Endothelial cell of umbilical vein (primary cell): ENCODE measurements around the gene AVL9. TPM values are rescaled to one million over a fixed set of nuclear protein-coding genes. Genes with fewer than 3 reads are reported as not detected.

Source experiments
- Bru-seq: library from RNA; stranded (reverse); fragments of 400-500 nt; gene quantifications from one replicate; lab custom pipeline; 2021; lab: Mats Ljungman, UMichigan
- BruChase-seq, 2 experiments: library from RNA; stranded (reverse); fragments of 400-500 nt; gene quantifications; one replicate each; lab custom pipeline; 2021; lab: Mats Ljungman, UMichigan
- BruUV-seq: library from RNA; stranded (reverse); fragments of 400-500 nt; replicated peaks from 2 replicates; lab custom pipeline; 2021; lab: Mats Ljungman, UMichigan
- CTCF ChIA-PET: fragments of 300-600, 350-600 bp; sonication (Branson Sonifier 250); formaldehyde crosslinking; loops from one replicate; lab custom pipeline; 2021; ENCODE audit warnings: antibody characterized with exemption, inconsistent platforms; lab: Charles Lee
- POLR2A ChIA-PET: fragments of 300-600, 350-600 bp; sonication (Branson Sonifier 250); formaldehyde crosslinking; loops from one replicate; lab custom pipeline; 2021; ENCODE audit warnings: antibody characterized with exemption, inconsistent platforms; lab: Charles Lee
- DNase-seq: peaks from one replicate; pipeline ENCODE4 v3.0.0-alpha.2; 2011; ENCODE audit warnings: low read depth, low spot score
- FAIRE-seq: peaks from 2 replicates; lab custom pipeline; 2011; peaks lifted over from hg19 to GRCh38; lab: Jason Lieb, UNC
- H2AFZ ChIP-seq: 2 replicates; pipeline ENCODE4 v1.6.0; 2012; ENCODE audit warnings: low read depth, low read length, control low read depth, inconsistent platforms
- H3K27ac ChIP-seq: 2 replicates; pipeline ENCODE4 v1.5.1; 2011; ENCODE audit warnings: low read depth, mild to moderate bottlenecking, control low read depth, low read length, moderate library complexity; ENCODE audit not compliant: insufficient read depth
- H3K27me3 ChIP-seq, 2 experiments: 2 replicates each; pipeline versions ENCODE4 v1.6.0 to v1.6.1; 2011; ENCODE audit warnings: low read length in 2 of 2, mixed read lengths in 1 of 2; ENCODE audit not compliant: control insufficient read depth in 2 of 2, insufficient read depth in 2 of 2
- H3K36me3 ChIP-seq, 2 experiments: 2 replicates in 1 of 2; 3 replicates in 1 of 2; pipeline ENCODE4 v1.5.1; 2011; ENCODE audit warnings: low read length in 2 of 2, mild to moderate bottlenecking in 1 of 2, moderate library complexity in 1 of 2; ENCODE audit not compliant: control insufficient read depth in 2 of 2, insufficient read depth in 2 of 2; ENCODE audit errors: extremely low read depth in 1 of 2
- H3K4me1 ChIP-seq: 3 replicates; pipeline ENCODE4 v1.5.1; 2011; ENCODE audit warnings: mild to moderate bottlenecking, low read length; ENCODE audit not compliant: control insufficient read depth, insufficient read depth; ENCODE audit errors: extremely low read depth
- H3K4me2 ChIP-seq: 2 replicates; pipeline ENCODE4 v1.6.1; 2011; ENCODE audit warnings: low read length, control low read depth, mixed read lengths; ENCODE audit not compliant: insufficient read depth
- H3K4me3 ChIP-seq, 3 experiments: fragments of 200-600 bp in 1 of 3; sonication (generic), shearing (Covaris generic) in 1 of 3; replicated peaks in 1 of 3; 2 replicates each; pipeline ENCODE4 v1.5.1; 2011 to 2016; ENCODE audit warnings: control low read depth in 3 of 3, low read length in 3 of 3, mild to moderate bottlenecking in 2 of 3, inconsistent platforms in 1 of 3, low read depth in 1 of 3, moderate library complexity in 1 of 3; ENCODE audit not compliant: insufficient read depth in 1 of 3
- H3K79me2 ChIP-seq: 2 replicates; pipeline ENCODE4 v1.6.0; 2012; ENCODE audit warnings: low read length, inconsistent platforms; ENCODE audit not compliant: control insufficient read depth, insufficient read depth
- H3K9ac ChIP-seq: replicated peaks from 2 replicates; pipeline ENCODE3; 2011; ENCODE audit warnings: low read length, control low read depth; ENCODE audit not compliant: insufficient read depth; ENCODE audit errors: extremely low read depth
- H3K9me1 ChIP-seq: replicated peaks from 3 replicates; pipeline ENCODE4 v1.6.0; 2011; ENCODE audit warnings: mild to moderate bottlenecking, low read length; ENCODE audit not compliant: control insufficient read depth, insufficient read depth; ENCODE audit errors: extremely low read depth
- H3K9me3 ChIP-seq: replicated peaks from 2 replicates; pipeline ENCODE4 v1.5.1; 2012; ENCODE audit warnings: low read length, inconsistent platforms; ENCODE audit not compliant: control insufficient read depth, insufficient read depth
- H4K20me1 ChIP-seq: replicated peaks from 2 replicates; pipeline ENCODE3; 2011; ENCODE audit warnings: mild to moderate bottlenecking, low read length; ENCODE audit not compliant: control insufficient read depth, insufficient read depth; ENCODE audit errors: extremely low read depth
- EZH2 ChIP-seq: IDR thresholded peaks from 2 replicates; pipeline ENCODE4 v1.6.1; 2012; ENCODE audit warnings: borderline replicate concordance, low read depth, mild to moderate bottlenecking, moderate library complexity, low read length, inconsistent platforms; ENCODE audit not compliant: severe bottlenecking
- FOS ChIP-seq: IDR thresholded peaks from 2 replicates; pipeline ENCODE4 v1.6.1; 2011; ENCODE audit warnings: mild to moderate bottlenecking, low read length, moderate library complexity, borderline replicate concordance; ENCODE audit not compliant: insufficient read depth
- POLR2A ChIP-seq: IDR thresholded peaks from 2 replicates; pipeline ENCODE4 v1.6.1; 2012; ENCODE audit warnings: low read depth, mild to moderate bottlenecking, control low read depth, low read length
- POLR2AphosphoS5 ChIP-seq: IDR thresholded peaks from 2 replicates; pipeline ENCODE4 v1.6.1; 2012; ENCODE audit warnings: low read depth, mild to moderate bottlenecking, control low read depth, low read length, moderate library complexity; ENCODE audit not compliant: insufficient read depth
- dilution Hi-C: fragments of 300-500 bp; cut with MboI; formaldehyde crosslinking; loops from one replicate; pipeline ENCODE4 v1.15.0; 2019; ENCODE audit warnings: low sequenced_read_pairs; ENCODE audit not compliant: extremely low pct_ligation_motif_present
- intact Hi-C: fragments of 100-400 bp; cut with micrococcal nuclease; formaldehyde crosslinking; loops from one replicate; pipeline ENCODE4 v1.10.0; 2022
- long read RNA-seq: library from polyadenylated mRNA; stranded (forward); transcript quantifications from one replicate; pipeline ENCODE4 v2.0.0, GENCODE V29; 2021
- polyA minus RNA-seq, 3 experiments: library from RNA; depleted of rRNA, polyadenylated mRNA; stranded (reverse); fragments of >200 nt; gene quantifications; 1 replicate in 1 of 3; 2 replicates in 2 of 3; pipeline ENCODE4 v1.2.3, GENCODE V29; 2011
- polyA plus RNA-seq, 4 experiments: library from polyadenylated mRNA; depleted of rRNA in 3 of 4; stranded (reverse) in 3 of 4; unstranded in 1 of 4; fragments of >200 nt; gene quantifications; 2 replicates each; pipeline versions ENCODE4 v1.2.1 to v1.2.3, GENCODE V29; 2011 to 2012; ENCODE audit warnings: missing spikeins in 1 of 4
- total RNA-seq: library from RNA; stranded (reverse); gene quantifications from 2 replicates; pipeline ENCODE4 v1.2.3, GENCODE V29; 2021

The AVL9 gene
- 42.5 and 44.1 TPM in 2 replicates for total RNA-seq
- polyA plus RNA-seq = 12.7 and 13.6 TPM in 2 replicates
- polyA plus RNA-seq (2011; cell fraction: cytosol; rRNA removed) = 10.1 and 12.7 TPM in 2 replicates
- 24.7 and 29.4 TPM in 2 replicates for polyA plus RNA-seq (2011; cell fraction: nucleus; rRNA removed)
- 20.9 and 23.0 TPM in 2 replicates for polyA plus RNA-seq (2012)
- polyA minus RNA-seq = 50.8 and 63.8 TPM in 2 replicates
- 8.8 TPM for polyA minus RNA-seq (2011; cell fraction: cytosol; rRNA and poly(A)+ RNA removed)
- 31.1 and 52.8 TPM in 2 replicates for polyA minus RNA-seq (2011; cell fraction: nucleus; rRNA and poly(A)+ RNA removed)
- Bru-seq, nascent RNA = percentile 92 among the genes with signal in this experiment
- percentile 77 among the genes with signal in this experiment for BruChase-seq, experiment 1, labeled RNA remaining after a 6-hour chase
- BruChase-seq, experiment 2, labeled RNA remaining after a 2-hour chase = percentile 88 among the genes with signal in this experiment
- long read RNA-seq, full-length matches to known transcripts = 6 of 20 reads
- long read RNA-seq, partial matches to known transcripts = 3 of 20 reads
- long read RNA-seq, other reads (novel, unspliced or antisense) = 11 of 20 reads

GRCh38 chr7:32495298-32496051, at the start of gene AVL9:
AVL9 (plus strand) TSS chr7:32495489; CDS start chr7:32495710, 221 bp downstream.
- TF ChIP-seq POLR2AphosphoS5 = peak; percentile 97
- no peak for TF ChIP-seq FOS
- TF ChIP-seq POLR2A = peak; percentile 97
- no peak for TF ChIP-seq EZH2
- intact Hi-C loops (loop anchor here (1.0 to 10.0 kb wide), 6 partner anchors 41 to 1229 kb away; partner anchors contain the start of genes FKBP9 and RP9), dilution Hi-C loops (no loop called here)
- Histone ChIP-seq H3K9me1 (no peaks in the 10 kb centered on the region), H3K4me2 (peak within 1 kb of the TSS; percentile 100), H3K9me3 (no peaks in the 10 kb centered on the region), H3K79me2 (peaks cover 47% of the 10 kb centered on the region), H3K27ac (peak within 1 kb of the TSS; percentile 82), H4K20me1 (no peaks in the 10 kb centered on the region), H3K36me3 (no peaks in the 10 kb centered on the region), H3K4me1 (peaks cover 13% of the 10 kb centered on the region), H2AFZ (peak within 1 kb of the TSS; percentile 77), H3K4me3 (peak within 1 kb of the TSS; percentile 89 to 100 (median 100)), H3K27me3 (no peaks in the 10 kb centered on the region), H3K9ac (peak within 1 kb of the TSS; percentile 98)
- BruUV-seq = no TSS peak
- DNase-seq = peak; percentile 96
- POLR2A ChIA-PET = interaction anchor here (0.7 to 1.1 kb wide), 6 partner anchors 10 to 1819 kb away, joined by 3 to 6 read pairs (median 5); no protein-coding TSS in a partner anchor
- peak; percentile 59 for FAIRE-seq
- CTCF ChIA-PET = interaction anchor here (0.7 to 1.4 kb wide), 4 partner anchors 32 to 195 kb away, joined by 3 to 7 read pairs (median 3); no protein-coding TSS in a partner anchor
